Upper lobe of right lung (tissue), 1 donor: ENCODE measurements around the gene CPB2. TPM values are rescaled to one million over a fixed set of nuclear protein-coding genes. Genes with fewer than 3 reads are reported as not detected.

Experiments used
- ATAC-seq: fragments of 200-7000 bp; cut with Tn5 transposase; one replicate; pipeline ENCODE4 v1.9.1; 2020; ENCODE audit warnings: mild to moderate bottlenecking, moderate library complexity
- DNase-seq: peaks from one replicate; pipeline ENCODE4 v3.0.0-alpha.2; 2020
- H3K27ac ChIP-seq: fragments of 200-600 bp; one replicate; pipeline ENCODE4 v1.8.0; 2022
- H3K27me3 ChIP-seq: fragments of 200-600 bp; one replicate; pipeline ENCODE4 v1.8.0; 2022; ENCODE audit warnings: mild to moderate bottlenecking
- H3K36me3 ChIP-seq: fragments of 200-600 bp; one replicate; pipeline ENCODE4 v1.8.0; 2022
- H3K4me1 ChIP-seq: fragments of 200-600 bp; one replicate; pipeline ENCODE4 v1.8.0; 2022
- H3K4me3 ChIP-seq: fragments of 200-600 bp; one replicate; pipeline ENCODE4 v1.8.0; 2022; ENCODE audit warnings: mild to moderate bottlenecking
- H3K9me3 ChIP-seq: fragments of 200-600 bp; one replicate; pipeline ENCODE4 v1.8.0; 2022
- intact Hi-C: fragments of 100-400 bp; cut with DNase I; formaldehyde crosslinking; loops from one replicate; pipeline ENCODE4 v1.11.0; 2022
- total RNA-seq: library from RNA; stranded (reverse); fragmentation: NEBNext Ultra II Directional; extraction: Animal tissue kit (Norgen Biotek cat#: 25700); gene quantifications from one replicate; pipeline ENCODE4 v1.2.1, GENCODE V29; 2021
- TF ChIP-seq, protein P1 (sequence below): fragments of 200-600 bp; IDR thresholded peaks from one replicate; pipeline ENCODE4 v1.8.0; 2022; ENCODE audit warnings: antibody characterized with exemption
- donor health status: DM: no; HTN: yes; CAD: no; lungs with severe emphysema.

The CPB2 gene
- total RNA-seq, 1 donor from 2014 or later: 74.4 TPM

DNA sequence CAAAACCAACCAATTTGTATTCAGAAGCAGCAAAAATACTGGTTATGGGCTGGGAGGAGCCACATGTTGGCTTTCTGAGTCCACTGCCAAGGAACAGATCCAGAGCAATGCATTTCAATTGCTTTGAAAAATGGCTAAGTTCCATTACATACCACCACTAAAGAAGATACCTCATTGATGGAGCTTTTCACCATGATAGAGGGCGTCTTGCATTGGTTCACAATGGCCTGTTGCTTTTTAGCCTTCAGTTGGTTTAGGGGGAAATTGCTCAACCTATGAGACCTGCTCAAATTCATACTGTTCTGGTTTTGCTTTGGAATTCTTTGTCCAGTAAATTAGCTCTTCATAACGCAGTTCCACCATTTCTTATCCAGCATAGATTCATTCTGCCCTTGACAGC is 21.2 kb upstream of the CPB2 start:
- H3K9me3 ChIP-seq: no peaks in the 10 kb centered on the region
- H3K27ac ChIP-seq: no peak overlapping the region
- peaks cover 14% of the 10 kb centered on the region for H3K36me3 ChIP-seq
- no peak overlapping the region for H3K4me3 ChIP-seq
- H3K4me1 ChIP-seq: peaks cover 6% of the 10 kb centered on the region
- H3K27me3 ChIP-seq: no peaks in the 10 kb centered on the region
- ATAC-seq (no peak), DNase-seq (no peak)
- TF ChIP-seq, protein P1, sequence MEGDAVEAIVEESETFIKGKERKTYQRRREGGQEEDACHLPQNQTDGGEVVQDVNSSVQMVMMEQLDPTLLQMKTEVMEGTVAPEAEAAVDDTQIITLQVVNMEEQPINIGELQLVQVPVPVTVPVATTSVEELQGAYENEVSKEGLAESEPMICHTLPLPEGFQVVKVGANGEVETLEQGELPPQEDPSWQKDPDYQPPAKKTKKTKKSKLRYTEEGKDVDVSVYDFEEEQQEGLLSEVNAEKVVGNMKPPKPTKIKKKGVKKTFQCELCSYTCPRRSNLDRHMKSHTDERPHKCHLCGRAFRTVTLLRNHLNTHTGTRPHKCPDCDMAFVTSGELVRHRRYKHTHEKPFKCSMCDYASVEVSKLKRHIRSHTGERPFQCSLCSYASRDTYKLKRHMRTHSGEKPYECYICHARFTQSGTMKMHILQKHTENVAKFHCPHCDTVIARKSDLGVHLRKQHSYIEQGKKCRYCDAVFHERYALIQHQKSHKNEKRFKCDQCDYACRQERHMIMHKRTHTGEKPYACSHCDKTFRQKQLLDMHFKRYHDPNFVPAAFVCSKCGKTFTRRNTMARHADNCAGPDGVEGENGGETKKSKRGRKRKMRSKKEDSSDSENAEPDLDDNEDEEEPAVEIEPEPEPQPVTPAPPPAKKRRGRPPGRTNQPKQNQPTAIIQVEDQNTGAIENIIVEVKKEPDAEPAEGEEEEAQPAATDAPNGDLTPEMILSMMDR: no peak
- intact Hi-C loops: no loop called here

DNA sequence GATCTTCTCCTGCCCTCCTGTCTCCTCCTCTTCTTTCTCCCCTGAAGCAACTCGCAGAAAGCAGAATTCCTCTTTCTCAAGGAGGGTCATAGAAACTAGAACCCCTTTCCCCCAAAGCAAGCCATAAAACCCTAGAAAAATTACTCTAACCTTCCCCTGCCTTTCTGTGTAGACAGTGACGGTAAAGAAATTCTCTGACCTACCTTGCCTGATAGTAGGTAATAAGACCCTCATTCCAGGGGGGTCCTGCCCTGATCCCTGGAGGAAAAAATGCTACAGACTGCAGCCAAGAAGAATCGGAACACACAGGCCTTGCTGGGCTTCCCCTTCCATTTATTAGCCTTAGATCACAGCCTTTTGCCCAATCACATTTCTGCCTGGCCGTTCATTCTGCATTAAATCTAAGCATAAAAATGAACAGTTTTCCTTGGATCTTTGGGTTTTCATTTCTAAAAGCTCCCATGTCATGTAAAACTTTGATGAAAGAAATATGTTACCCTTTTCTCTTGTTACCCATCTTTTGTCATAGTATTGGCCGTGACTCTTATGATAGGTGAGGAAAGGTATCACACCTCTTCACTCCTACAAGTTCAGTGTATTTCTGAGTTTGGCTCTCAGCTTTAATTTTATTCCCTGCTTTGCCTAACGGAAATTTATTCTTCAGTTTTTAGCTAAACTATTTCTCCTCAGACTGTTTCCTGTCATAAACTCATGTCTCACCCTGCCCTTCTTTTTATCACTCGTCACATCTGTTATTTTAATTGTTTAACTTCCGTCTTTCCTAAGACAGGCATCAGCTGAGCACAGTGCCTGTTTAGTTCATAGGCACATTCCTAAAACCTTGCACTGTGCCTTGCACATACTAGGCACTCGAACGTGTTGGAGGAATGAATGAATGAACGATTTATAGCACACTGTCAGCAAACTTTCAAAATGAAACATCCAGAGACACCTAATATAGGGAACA is 20.4 kb upstream of the CPB2 start:
- Histone ChIP-seq H3K27me3 (no peaks in the 10 kb centered on the region), H3K36me3 (peaks cover 10% of the 10 kb centered on the region), H3K4me1 (peaks cover 10% of the 10 kb centered on the region), H3K27ac (no peak overlapping the region), H3K9me3 (no peaks in the 10 kb centered on the region), H3K4me3 (no peak overlapping the region)
- intact Hi-C loops: no loop called here
- no peak for DNase-seq
- ATAC-seq: peak; percentile 9
- TF ChIP-seq, protein P1: no peak

DNA sequence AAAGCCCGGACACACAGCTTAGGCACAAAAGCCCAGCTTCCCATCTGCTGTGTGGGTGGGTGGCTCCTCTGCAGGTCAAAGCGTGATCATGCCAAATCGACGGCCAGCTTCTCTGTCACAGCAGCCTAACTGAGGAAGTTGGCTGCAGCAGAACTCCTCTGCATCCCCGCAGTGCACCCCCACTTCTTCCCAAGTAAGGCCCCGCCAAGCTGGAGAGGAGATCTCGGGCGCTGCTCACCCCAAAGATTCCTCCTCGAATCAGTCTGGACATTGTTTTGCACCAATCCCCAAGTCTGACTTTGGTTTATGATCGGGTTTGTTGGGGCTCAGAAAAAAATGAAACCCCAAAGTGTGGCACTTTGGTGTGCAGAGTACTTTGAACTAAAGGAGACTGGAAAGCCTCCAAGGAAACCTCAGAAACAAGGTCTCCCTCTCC is 19.7 kb upstream of the CPB2 start:
- H3K27me3 ChIP-seq: no peaks in the 10 kb centered on the region
- peaks cover 3% of the 10 kb centered on the region for H3K36me3 ChIP-seq
- peak; percentile 56 for ATAC-seq
- TF ChIP-seq, protein P1: no peak
- H3K4me1 ChIP-seq: peaks cover 10% of the 10 kb centered on the region
- no peak overlapping the region for H3K27ac ChIP-seq
- no peak overlapping the region for H3K4me3 ChIP-seq
- H3K9me3 ChIP-seq: no peaks in the 10 kb centered on the region
- peak; percentile 67 for DNase-seq
- intact Hi-C loops: no loop called here

DNA sequence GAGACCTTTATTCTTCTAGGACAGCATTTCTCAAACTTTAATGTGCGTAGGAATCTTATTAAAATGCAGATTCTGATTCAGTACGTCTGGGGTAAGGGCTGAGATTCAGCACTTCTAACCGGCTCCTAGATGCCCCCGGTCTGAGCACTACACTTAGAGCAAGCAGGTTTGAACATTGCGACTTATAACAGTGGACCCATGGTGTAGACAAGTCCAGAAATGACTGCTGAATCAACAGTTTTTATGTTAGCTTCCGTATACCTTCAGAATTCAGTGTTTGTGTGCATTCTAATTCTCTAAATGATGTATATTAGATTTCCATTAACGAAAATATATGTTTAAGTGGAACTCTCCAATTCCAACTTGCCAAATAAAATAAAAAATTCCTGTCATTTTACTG is 17.5 kb upstream of the CPB2 start:
- Histone ChIP-seq H3K27me3 (no peaks in the 10 kb centered on the region), H3K9me3 (no peaks in the 10 kb centered on the region), H3K4me1 (peaks cover 10% of the 10 kb centered on the region), H3K4me3 (no peak overlapping the region), H3K36me3 (peaks cover 3% of the 10 kb centered on the region), H3K27ac (no peak overlapping the region)
- ATAC-seq: no peak
- TF ChIP-seq, protein P1: no peak
- intact Hi-C loops: no loop called here
- no peak for DNase-seq

DNA sequence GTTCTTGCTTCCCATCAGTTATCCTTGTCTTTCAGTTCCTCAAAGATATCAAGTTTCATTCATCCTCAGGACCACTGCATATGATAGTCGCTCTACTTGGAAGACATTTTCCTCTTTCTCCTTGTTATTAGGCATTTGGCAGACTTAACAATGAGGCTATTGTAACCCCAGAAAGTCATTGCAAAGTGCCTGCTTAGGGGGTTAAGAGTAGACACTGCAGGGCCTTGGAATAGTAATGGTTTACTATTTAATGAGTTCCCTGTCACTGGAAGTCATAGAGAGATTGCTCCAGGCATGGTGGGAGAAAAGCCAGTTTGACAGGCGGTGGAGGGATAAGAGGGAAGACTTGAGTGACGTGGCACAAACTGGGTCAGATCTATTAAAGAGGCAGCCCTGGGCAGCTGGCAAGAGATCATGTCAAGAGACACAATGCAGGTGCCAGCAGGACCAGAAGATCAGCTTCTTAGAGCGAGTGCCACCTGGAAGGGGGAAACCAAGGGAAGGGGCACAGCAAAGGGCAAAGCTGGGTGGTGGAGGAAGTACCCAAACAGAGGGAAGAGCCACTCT is 16.8 kb upstream of the CPB2 start:
- no peak overlapping the region for H3K27ac ChIP-seq
- no peaks in the 10 kb centered on the region for H3K36me3 ChIP-seq
- intact Hi-C loops: no loop called here
- H3K27me3 ChIP-seq: no peaks in the 10 kb centered on the region
- DNase-seq: no peak
- no peak overlapping the region for H3K4me3 ChIP-seq
- ATAC-seq: no peak
- H3K4me1 ChIP-seq: peaks cover 10% of the 10 kb centered on the region
- no peaks in the 10 kb centered on the region for H3K9me3 ChIP-seq
- TF ChIP-seq, protein P1: no peak
